HG03066 (cell line): Measurements from ENCODE around the gene VEPH1.

Experiments used
- ATAC-seq: cut with Tn5 transposase; IDR thresholded peaks from one replicate; pipeline ENCODE4 v1.9.1; 2021; ENCODE audit warnings: low read depth; ENCODE audit not compliant: unreplicated experiment

VEPH1 gene

DNA sequence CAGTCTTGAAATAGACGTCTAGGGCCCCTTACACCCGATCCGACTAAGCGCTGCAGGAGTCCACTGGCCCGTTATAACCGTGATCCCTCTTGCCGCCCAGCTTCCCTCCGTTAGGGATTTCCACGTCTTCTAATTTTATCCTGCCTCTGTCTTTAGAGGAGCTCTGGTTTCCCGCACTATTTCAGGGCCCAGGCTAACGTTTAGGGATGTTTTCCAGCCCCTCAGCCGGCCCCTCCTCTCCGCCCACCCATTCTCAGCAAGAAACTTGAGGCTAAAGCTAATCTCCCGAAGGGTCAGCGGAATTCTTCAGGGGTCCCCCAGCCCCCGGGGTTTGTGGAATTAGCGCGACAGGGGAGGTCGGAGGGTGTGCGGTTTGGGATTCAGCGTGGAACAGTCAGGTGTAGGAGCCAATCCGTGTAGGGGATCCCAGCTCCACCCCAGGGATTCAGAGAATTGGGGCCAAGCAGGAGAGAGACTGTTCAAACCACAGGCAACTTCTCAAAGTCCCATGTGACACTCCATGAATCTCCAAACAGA is 65.0 kb downstream of the VEPH1 start:
- no peak for ATAC-seq

DNA sequence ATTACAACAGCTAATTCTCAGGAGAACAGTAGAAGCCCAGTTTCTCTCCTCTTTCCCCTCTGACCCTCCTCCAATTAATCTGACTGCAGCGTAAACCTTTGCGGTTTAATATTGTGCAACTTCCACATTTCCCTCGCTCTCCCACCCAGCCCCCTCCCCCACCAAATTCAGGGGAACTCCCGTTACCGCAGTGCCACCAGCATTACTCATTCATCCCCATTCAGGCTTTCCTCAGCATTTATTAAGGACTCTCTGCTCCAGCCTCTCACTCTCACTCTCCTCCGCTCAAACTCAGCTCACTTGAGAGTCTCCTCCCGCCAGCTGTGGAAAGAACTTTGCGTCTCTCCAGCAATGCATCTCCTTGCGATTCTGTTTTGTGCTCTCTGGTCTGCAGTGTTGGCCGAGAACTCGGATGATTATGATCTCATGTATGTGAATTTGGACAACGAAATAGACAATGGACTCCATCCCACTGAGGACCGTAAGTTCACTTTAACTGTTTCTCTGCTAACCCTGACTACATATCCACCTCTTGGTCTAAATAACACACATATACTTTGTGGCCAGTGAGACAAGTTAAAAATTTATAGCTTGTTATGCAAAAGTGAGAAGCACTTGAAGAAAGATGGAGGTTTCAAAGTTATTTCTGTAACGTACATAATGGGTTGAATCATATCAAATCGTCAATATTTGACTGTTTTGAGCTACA is 66.5 kb downstream of the VEPH1 start, which contains the start of gene PTX3:
TSS of gene PTX3 (plus strand) at position 268 of the 709 bp plus-strand sequence. CDS start at position 352, 84 bp downstream.
- no peak for ATAC-seq

DNA sequence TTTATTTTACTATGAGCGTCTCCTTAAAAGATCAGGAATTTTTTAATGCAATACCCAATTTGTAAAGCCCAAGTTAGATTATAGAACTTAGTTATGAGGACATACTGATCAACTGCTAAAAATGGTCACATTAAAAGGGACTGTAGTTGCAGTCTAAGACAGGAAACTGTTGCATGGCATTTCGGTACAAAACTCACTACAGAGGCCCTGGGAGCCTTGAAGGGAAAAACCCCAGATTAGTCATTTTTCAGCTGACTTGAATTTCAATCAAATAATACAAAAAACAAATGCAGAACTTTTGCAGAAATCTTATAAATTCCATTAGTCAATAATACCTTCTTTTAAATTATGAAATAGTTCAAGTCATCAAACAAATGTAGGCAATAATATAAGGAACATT is 73.5 kb downstream of the VEPH1 start:
- no peak for ATAC-seq

DNA sequence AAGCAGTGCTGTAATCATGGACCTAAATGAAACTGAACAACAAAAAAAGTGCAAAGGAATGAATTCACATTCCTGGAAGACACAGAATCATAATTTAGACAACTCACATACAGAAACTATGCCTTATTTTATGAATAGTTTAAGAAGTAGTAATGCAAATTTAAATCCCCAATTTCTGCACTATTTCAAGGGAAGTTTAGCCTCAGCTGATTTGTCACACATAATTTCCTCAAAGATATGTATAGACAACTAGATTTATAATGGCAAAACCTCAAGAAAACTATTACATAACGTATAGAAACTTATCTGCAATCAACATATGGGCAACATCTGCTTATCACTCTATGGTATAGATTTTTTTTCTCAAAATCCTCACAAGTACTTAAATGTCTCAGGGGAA is 74.4 kb downstream of the VEPH1 start:
- no peak for ATAC-seq

- no peak for ATAC-seq
These were observed 75.3 kb downstream of the VEPH1 start for GRCh38 chr3:157427901-157428300.

DNA sequence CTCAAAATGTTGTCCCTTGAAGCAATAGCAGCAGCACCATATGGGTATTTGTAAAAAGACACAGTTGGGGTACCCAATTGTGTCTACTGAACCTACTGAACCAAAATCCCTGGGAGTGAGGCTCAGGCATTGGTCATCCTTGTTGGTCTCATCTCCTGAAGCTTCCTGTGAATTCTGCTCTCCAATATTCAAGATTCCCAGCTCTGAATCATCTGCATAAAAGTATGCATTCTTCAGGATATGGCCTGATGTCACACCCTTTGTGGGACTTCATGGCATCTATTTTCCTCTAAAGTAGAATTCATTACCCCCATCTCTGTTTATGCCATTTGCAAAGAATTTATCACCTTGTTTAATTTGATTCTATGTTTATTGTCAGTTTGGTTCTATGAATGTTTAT is 79.9 kb downstream of the VEPH1 start:
- ATAC-seq: no peak

- no peak for ATAC-seq
These were observed 82.5 kb downstream of the VEPH1 start for GRCh38 chr3:157420606-157421130.

GRCh38 chr3:157418104-157418503 is 85.1 kb downstream of the VEPH1 start:
- no peak for ATAC-seq

DNA sequence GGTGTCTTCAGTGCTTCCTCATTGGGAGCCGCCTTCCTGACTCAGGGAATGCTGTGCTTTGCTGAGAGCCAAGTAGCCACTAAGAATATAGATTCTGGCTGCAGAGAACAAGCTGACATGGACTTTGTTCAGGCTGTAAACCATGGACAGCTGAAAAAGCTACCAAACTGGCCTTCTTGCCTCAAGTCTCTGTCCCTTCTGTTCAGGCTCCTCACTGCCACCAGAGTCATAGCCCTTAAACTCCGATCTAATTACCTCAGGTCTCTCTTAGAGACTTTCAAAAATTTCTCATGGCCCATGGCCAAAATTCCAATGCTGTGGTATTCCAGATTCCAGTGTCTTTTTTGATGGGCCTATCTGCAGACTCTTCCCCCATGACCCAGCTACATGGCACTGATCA is 86.0 kb downstream of the VEPH1 start:
- ATAC-seq: no peak

GRCh38 chr3:157416347-157417087 is 86.7 kb downstream of the VEPH1 start:
- ATAC-seq: no peak

DNA sequence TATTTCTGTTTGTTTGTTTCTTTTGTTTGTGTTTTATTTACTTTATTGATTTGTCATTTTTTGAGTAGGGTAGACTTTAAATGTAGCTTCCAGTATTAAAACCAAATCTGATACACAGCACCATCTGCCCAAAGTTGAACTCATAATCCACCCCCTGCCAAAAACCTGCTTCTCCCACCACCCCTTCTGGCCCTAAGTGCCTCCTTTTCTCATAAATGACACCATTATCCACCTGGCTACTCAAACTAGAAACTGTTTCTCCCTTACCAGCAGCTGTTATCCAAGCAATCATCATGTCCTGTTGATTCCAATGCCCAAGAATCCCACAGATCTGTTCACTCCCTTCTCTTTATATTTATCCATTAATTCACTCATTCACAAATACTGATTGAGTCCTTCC is 88.4 kb downstream of the VEPH1 start:
- no peak for ATAC-seq

DNA sequence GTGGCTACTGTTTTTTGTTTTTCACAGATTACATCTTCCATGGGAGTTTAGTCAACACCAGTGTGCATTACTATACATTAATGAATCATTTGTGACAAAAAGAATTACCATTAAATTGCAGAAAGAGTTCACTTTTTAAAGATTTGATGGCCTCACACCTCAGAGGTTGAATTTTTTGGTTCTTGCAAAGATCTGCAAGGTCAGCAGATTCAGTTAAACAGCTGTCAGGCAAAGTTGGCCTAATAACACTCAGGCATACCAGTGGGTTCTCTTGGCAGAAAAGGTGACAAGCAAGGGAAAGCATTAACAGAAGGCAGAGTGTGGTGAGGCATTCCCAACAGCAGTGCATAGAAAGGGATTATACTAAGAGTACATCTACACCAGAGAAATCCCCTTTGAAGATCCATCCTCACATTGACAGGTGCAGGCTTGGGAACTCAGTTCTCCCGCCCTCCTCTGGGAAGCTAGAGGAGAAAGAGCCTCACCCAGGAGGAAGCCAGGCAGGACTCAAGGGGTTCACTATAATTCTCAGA is 90.8 kb downstream of the VEPH1 start:
- ATAC-seq: no peak

GRCh38 chr3:157410945-157411344 is 92.3 kb downstream of the VEPH1 start:
- ATAC-seq: no peak

DNA sequence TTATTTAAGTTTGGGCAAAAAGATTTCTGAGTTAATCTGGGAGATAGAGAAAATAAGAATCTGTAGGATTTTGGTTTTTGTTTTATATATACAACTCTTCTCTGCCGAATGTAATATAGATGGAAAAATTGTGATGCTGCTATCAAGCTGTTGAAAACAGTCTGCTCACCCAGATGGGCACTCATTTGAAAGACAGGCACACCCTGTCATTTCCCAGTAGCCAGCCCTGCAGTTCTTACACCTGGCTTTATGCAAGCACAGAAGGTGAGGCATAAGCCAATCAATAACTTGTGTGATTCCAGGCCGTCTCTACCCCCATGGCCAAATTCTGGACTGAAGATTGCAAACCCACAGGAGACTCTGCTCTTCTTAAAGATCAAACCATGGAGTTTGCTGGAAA is 93.7 kb downstream of the VEPH1 start:
- ATAC-seq: no peak

DNA sequence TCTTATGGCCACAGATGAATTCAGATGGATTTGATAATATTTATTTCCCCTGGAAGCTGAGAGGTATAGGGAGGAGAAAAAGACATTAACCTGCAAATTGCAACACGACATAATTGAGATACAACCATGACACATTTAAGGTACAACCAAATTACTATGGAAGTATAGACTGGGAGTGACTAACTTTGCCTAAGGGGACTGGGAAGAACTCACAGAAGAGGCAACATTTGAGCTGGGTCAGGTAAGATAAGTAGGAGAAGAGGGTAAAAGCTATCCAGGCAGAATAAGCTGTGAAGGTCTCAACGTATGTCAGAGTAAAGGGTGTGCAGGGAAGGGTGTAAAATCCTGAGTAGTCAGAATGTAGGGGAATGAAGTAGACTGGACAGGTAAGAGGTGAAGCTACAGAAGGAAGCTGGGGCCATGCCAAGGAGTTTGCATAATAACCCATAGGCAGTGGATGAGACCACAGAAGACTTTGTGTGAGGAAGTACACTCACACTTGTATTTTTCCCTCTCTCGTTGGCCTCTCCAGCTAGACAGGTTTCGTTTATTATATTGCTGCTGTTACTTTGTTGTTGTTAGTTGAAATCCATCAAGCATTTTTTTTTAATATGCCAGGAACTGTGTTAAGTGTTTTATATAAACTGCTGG is 94.6 kb downstream of the VEPH1 start:
- ATAC-seq: no peak

GRCh38 chr3:157407769-157408168 is 95.4 kb downstream of the VEPH1 start:
- no peak for ATAC-seq

- ATAC-seq: no peak
These were observed 96.8 kb downstream of the VEPH1 start for GRCh38 chr3:157406394-157406793.

GRCh38 chr3:157405457-157405856 is 97.8 kb downstream of the VEPH1 start:
- no peak for ATAC-seq

DNA sequence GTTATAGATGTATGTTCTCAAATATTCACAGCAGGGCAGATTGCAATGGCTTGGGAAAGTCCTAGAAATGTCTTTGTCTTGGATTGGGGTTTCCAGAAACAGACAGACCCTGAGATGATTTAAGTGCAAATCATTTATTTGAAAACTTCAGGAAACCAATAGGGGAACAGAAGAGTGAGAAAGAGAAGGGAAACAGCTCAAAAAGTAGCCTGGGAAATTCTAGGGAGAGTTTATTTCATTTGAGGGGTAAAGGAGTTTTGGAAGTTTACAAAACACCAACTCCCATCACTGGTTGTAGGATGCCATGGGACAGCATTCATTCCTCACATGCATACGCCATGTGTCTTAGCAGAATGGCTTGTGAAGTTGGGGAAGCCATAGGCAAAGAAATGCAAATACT is 98.8 kb downstream of the VEPH1 start:
- no peak for ATAC-seq

GRCh38 chr3:157398598-157398997 is 104.6 kb downstream of the VEPH1 start:
- ATAC-seq: no peak

DNA sequence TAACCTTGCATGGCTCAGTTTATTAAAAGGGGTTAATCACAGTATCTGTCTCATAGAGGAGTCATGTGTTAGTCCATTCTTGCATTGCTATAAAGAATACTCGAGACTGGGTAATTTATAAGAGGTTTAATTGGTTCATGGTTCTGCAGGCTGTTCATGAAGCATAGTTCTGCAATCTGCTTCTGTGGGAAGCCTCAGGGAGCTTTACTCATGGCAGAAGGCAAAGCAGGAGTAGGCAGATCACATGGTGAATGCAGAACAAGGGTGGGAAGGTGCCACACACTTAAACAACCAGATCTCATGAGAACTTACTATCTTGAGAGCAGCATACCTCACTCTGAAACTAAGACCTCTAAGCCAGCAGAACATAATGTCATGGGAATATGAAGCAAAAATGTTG is 108.8 kb downstream of the VEPH1 start:
- no peak for ATAC-seq
